ENCODE results near the gene GTF2E1.

Gene GTF2E1

GRCh38 chr3:120801484-120801883 is 58.9 kb downstream of the GTF2E1 start:
- no peak for DNase-seq

GRCh38 chr3:120802916-120803315 is 60.4 kb downstream of the GTF2E1 start:
- no peak for DNase-seq

- DNase-seq: no peak
Observed at GRCh38 chr3:120816728-120817127, 74.2 kb downstream of the GTF2E1 start.

- DNase-seq: no peak
Observed at GRCh38 chr3:120820748-120821147, 78.2 kb downstream of the GTF2E1 start.

GRCh38 chr3:120821426-120821825 is 78.9 kb downstream of the GTF2E1 start:
- no peak for DNase-seq

GRCh38 chr3:120823156-120823555 is 80.6 kb downstream of the GTF2E1 start:
- DNase-seq: no peak

- DNase-seq: no peak
Observed at GRCh38 chr3:120824613-120825012, 82.1 kb downstream of the GTF2E1 start.

GRCh38 chr3:120828796-120829195 is 86.3 kb downstream of the GTF2E1 start:
- no peak for DNase-seq

- DNase-seq: no peak
Observed at GRCh38 chr3:120831066-120831465, 88.5 kb downstream of the GTF2E1 start.

Data from CD4-positive, alpha-beta T cell treated with Interferon alpha-2 for 1 hour (primary cell).